Endometrial microvascular endothelial cells (primary cell): ENCODE results near the gene MPPED1. TPM values are rescaled to one million over a fixed set of nuclear protein-coding genes. Genes with fewer than 3 reads are reported as not detected.

Experiments used
- in situ Hi-C: cut with HindIII; loops from 2 replicates; pipeline ENCODE4 v1.10.0; 2017; ENCODE audit warnings: low sequenced_read_pairs, low pct_unique_long_range_greater_than_20kb; ENCODE audit errors: inconsistent ontology term
- total RNA-seq: library from RNA; depleted of rRNA; stranded (reverse); fragments of >200 nt; gene quantifications from one replicate; pipeline ENCODE4 v1.2.3, GENCODE V29; 2015; ENCODE audit errors: inconsistent ontology term

The MPPED1 gene
- total RNA-seq, 1 donor from 2014 or later: 0.19 TPM

DNA sequence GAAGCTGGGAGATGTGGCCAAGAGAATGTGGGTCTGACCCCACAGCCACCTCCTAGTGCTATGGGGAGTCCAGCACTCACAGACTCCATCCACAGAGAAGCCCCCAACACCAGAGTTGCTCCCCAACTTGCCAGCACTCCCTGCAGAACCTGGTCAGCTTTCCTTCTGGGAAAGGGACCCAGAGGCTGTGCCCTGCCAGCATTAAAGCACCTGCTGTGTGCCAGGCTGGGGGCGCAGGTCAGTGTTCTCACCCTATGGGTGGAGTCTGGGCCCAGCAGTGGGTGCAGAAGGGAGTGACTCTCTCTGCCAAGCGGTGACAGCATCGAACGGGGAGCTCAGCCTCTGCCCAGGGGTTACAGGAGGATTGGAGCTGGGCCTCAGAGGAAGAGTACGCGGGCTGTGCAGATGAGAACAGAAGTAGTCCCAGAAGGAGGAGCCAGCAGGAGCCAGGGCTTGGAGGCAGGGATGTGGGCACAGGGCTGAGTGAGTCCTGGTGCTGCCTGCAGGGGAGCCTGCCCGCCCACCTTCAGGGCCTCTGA is 114.4 kb downstream of the MPPED1 start:
- in situ Hi-C loops: no loop called here

DNA sequence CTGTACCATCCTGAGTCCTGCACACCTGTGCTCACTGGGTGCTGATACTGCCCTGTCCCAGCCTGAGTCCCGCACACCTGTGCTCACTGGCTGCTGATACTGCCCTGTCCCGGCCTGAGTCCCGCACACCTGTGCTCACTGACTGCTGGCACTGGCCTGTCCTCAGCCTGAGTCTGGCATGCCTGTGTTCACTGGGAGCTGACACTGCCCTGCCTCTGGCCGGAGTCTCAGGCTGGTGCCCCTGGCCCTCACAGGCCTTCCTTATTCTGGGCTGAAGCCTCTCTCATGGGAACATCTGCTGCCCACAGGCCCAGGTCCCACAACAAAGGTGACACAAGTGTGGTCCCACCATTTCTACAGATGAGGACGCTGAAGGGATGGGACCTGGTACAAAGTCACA is 115.1 kb downstream of the MPPED1 start:
- in situ Hi-C loops: no loop called here

DNA sequence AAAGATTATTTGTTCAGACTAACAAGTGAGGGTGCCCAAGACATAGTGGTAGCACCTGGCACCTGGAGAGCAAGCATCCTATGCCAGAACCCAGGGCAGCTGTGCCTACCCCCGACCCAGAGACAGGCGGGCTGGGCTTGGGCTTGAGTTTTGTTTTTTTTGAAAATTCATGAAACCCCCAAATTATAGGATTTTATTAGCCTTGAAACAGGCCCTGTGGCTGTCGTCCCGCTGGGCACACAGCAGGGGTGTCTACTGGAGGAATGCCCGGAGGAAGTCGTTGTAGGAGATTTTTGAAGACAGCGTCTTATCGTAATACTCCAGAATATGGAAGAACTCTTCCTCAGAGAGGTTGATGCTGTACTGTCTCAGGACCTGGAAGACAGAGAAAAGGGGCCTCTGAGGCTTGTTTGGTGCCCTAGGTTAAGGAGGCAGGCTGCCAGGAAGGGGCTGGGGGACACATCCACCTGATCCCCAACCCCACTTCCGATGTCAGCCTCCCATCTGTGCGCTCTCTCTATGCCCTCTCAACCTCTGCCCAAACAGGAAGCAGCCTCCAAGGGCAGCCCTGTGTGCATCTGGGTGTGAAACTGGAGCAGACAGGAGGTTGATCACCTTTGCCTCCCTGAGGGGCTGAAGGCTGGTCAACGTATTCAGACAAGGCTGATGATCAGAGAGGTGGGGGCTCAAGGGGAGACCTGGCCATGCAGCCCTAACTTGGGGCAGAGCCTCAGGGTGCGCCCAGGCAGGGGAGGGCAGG is 117.0 kb downstream of the MPPED1 start:
- in situ Hi-C loops: no loop called here

DNA sequence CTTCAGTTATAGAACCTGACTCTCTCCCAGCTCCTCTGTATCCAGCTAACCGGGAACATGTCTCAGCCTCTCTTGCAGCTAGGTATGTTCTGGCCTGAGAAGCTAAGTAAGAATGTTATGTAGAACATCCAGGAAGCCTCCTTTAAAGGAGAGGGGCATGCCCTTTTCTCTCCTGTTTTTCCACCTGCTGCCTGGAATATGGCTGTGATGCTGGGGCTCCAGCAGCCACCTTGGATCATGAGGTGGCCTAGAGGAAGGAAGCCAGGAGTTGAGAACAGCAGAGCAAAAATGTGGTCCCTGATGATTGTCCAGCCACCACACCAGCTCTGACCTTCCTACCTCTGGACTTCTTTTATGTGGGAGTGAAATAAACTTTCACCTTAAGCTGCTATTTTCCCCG is 117.6 kb downstream of the MPPED1 start:
- in situ Hi-C loops: no loop called here

DNA sequence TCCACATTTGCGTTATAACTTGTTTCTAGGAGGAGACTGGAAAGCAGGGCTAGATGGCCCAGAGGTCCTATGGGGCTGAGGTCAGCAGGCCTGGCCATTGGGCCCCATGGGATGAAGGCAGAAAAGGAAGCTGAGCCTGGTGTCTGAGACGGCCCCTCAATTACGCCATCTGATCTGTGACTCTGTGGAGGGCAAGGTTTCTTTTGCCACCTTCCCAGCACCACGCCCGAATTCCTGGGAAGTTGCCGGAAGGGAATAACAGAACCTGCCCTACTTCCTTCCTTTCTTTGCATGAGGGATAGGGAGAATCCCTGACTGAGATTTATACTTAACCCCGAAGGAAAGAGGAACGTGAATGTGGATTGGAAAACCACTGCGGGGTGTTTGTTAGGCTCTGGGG is 118.1 kb downstream of the MPPED1 start:
- in situ Hi-C loops: no loop called here

DNA sequence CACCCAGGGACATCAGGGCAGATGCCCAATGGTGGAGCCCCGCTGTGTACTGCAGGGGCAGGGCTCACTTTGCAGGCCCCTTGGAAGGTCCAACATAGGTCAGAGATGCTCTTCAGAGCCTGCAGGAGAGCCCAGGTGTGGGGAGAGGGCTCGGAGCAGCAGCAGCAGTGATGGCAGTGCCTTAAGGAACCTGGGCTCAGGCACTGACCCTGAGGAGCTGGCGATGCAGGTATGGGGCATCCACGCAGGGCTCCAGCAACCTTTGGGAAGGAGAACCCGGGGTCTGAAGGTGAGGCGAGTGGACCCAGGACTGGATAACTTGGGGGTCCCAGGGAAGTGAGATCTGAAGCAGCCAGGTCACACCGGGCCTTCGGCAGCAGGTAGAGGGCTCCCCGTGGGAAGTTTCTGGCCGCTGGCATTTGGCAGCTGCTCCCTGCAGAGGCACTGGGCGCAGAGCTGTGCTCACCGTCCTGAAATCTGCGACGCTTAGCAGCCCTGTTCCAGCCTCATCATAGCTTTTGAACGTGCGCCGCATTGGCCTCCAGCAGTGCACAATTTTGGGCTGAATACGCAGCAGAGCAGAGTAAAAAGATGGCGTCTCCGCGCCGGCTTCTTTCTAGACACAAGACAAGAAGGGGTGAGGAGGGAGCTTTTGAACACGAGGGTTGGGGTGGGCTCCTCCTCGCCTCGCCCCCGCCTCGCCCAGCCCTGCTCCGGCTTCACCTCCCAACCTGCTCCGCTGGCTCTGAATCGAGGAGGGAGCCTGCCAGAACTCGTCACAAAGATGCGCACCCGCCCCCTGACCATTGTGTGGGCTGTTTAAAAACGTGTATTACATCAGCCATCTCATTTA is 118.8 kb downstream of the MPPED1 start:
- in situ Hi-C loops: no loop called here

DNA sequence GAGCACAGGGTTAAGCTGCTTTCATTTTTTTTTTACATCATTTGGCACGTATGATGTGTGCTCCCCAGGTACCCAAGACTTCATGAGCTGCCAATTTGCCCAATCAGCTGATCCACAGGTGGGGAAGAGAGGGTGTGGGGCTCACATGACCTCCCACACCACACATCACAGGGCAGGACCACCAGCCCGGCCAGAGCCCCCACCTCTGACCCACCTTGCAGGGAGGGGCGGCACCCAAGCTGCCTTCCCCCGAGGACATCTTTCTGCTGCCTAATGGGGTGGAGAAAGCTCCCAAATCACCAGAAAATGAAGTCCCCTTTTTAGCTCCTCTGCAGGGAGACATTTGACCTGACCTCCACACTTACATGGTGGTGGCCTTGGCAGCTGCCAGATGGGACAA is 119.8 kb downstream of the MPPED1 start:
- in situ Hi-C loops: no loop called here

DNA sequence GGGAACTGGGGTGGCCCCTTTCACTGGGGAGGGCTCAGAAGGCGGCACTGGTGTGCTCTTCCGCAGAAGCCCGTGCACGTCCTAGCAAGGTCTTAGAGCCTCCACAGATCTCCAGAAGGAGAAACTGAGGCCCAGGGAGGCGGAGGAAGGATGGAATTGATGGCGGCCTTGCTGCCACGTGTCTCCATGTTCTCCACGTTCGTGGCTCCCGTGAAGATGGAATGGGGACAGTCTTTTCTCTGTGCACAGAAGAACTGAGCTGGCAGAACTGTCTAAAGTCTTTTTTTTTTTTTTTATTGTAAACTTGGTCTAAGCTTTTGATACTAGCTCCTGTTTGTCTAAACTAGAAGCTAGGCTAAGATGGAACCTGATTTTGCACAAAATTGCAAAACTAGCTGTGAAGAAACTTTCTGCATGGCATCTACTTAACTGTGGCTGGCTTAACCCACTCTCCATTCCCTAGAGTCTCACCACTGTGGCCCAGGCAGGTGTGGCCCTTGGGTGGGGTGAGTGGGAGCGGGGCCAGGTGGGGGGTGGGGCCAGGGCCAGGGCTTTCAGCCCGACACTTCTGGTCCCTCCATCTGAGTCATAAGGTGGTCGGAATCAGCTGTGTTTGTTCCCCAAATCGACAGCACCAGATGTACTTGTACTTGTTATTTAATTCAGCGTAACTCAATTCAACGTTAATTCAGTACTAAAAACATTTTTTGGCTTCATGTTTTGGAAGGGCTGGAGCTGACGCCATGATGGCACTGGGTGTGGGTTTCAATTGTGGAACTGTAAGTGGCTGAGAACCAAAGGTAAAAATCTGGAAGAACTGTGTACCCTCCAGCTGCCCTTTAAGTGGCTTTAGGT is 120.7 kb downstream of the MPPED1 start:
- in situ Hi-C loops: no loop called here

DNA sequence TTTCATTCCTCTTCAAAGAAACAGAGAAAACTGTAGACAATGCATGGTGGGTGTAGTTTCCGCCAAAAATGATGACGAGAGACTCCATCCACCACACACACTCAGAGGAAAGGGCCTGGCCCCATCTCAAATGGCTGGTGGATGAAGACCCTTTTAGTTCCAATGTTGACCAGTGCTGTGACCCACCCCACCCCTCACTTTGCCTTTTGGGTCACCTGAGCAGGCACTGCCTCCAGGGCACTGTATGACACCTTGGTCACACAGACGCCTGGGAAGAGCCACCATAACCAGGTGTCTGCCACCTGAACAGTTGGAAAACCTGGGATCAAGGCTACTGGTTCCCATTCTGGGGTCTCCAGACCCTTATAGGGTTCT is 121.3 kb downstream of the MPPED1 start:
- in situ Hi-C loops: no loop called here

DNA sequence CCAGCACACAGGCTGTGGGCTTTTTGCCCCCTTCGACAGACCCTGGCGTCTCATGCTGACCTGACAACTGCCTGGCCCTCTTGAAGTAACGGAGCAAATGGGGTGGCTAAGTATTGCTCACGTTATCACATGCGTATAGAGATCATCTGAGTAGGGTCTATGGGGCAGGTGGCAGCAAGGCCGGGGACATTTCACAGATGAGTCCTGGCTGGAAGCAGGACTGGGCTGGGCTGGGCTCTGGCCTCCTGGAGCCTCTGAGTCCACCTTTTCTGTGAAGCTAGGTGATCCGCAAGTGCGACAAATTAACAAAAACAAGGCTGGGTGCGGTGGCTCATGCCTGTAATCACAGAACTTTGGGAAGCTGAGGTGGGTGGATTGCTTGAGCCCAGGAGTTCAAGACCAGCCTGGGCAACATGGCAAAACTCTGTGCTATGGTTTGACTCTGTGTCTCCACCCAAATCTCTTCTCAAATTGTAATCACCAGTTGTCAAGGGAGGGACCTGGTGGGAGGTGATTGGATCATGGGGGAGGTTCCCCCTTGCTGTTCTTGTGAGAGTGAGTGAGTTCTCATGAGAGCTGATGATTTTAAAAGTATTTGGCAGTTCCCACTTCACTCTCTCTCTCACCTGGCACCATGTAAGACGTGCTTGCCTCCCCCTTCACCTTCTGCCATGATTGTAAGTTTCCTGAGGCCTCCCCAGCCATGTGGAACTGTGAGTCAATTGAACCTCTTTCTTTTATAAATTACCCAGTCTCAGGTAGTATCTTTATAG is 122.0 kb downstream of the MPPED1 start:
- in situ Hi-C loops: no loop called here

DNA sequence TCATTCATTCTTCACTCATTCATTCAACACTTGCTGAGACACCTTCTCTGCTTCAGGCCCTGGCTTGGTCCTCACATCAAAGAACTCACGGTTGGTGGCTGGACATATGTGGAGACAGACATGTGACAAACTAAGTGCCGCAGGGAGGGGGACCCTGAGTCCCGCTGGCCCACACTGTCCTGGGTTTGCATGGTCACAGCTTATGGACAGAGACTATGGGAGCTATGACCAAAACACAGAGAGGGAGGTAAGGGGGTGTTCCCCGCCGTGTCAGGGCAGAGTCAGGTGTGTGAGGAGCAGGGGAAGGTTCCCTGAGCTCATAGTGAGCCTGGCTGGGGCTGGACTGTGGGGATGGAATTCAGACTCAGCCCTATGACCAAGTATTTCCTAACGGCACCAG is 123.1 kb downstream of the MPPED1 start:
- in situ Hi-C loops: no loop called here

DNA sequence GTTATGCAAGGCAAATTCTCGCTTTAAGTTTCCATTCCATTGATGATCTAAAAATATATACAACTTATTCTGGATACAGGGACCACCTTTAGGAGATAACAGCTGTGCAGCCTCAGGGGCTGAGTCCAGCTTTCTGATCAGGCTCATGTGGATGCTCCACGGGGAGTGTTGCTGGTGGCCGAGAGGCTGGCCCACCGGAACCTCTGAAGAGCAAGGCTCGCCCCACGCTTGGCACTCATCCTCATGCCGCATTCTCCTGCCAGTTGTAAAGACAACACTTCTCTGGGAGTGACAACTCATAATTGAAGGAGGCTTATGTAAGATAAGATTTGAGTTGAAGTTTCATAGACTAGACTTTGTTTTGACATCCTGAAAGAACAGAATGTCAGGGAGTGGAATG is 123.5 kb downstream of the MPPED1 start:
- in situ Hi-C loops: no loop called here

DNA sequence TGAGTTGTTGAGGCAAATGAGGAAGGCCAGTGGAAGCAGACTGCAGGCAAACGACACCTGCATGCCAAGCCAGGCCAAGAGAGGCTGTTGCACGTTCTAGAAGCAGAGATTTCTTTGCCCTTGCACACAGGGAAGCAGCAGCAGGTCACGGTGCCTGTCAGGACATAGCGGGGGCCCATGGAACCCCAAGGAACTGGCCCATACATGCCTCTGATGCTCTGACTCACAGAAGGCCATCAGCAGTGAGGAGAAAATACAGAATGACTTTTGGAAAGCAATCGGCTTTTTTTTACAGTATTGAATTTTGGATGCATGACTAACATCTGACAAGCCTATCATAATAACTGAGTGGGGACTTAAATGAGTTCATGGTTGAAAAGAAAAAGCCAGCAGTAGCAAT is 123.9 kb downstream of the MPPED1 start:
- in situ Hi-C loops: no loop called here

DNA sequence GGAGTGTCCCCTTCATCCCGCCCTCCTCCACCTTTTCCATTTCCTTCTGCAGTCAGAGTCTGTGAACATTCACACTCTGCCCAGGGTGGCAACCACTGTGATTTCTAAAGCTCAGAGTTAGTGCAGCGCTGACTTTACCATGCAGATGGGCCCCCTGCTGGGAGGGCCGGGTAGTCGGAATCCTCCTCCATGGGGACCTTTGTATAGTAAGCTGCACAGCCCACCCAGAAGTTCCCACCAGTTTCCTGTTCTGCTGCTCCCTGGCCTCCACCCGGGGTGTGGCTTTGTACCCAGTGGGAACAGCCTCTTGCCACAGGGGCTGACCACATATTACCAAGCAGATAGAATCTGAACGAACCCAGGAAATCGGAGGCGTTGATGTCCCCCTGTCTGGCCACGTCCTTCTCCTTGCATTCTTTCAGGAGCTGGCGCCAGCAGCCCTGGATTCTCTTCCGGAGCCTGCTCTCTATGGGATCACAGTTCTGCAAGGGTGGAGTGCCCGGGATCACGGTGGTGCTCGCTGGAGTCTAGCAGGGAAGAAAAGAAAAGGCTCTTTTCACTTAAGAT is 125.3 kb downstream of the MPPED1 start:
- in situ Hi-C loops: no loop called here

DNA sequence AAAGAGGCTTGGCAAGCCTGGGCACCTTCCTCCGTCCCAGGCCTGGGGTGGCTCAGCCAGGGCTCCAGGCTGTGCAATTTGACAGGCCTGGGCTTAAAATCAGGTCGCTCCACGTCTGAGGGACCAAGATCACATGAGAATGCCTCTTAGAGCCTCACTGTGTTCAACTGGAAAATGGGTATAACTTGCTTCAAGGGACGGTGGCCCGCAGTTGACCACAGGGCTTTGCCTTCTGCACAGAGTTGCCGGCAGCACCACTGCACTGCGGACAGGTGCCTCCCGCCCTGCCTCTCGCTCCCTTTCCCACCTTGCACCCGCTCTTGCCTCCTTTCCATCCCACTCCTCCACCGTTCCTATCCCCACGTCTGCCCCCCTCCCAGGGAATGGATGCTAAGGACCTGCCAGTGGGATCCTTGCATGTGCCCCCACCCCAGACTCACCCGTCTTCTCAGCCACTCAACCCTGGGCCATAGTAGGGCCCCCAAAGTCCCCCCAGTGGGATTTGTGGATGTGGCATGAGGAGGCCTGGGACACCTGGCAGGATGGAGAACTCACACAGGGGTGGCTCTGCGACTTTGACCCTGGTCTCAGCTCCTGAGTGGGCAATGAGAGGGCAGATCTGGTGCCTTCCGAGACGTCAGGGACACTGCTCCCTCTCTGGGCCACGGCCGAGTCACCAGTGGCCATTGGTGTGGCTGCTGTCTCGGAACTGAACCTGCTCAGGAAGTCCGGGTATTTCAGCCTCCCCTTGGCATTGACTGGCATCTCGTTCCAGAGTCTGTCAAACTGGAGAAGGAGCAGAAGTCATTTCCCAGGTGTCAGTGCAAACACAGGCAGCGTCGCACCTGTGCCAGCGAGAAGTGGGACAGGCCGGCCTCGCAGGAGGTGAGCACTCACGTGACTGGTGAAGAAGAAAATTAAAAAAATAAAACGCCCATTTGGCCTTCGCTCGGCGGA is 128.0 kb downstream of the MPPED1 start:
- in situ Hi-C loops: no loop called here

DNA sequence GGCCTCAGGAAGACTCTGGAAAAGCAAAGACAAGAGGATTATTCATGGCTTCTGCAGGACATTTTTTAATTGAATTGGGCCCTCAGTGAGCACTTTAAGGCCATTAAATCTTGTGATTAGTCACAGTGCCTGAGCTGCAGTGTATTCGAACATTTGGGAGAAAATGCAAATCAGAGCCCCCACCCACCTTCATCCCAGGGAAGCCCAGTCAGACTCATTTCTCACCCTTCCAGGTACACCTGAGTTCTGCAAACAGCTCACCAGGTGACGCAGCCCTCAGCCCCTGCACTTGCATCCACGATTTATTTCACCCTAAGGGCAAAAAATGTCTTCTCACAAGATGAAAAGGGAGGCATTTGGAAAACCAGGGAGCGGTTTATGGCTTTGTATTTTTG is 128.7 kb downstream of the MPPED1 start:
- in situ Hi-C loops: no loop called here

DNA sequence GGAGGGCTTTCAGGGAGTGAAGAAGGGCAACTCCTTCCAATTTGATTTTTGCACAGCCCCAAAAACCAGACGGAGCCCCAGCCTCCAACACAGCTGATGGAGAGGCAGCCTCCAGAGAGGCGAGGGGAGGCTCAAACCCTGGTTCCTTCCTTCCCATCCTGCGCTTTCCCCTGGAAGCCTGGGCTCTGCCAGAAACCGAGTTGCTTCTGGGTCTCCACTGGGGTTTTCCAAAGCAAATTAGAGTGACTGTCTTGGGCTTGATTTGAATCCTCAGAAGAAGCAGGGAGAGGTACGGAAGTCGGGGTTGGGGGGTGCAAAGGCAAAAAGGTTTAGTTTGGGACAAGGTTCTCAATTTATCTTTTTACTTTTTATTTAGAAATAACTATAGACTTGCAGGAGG is 129.2 kb downstream of the MPPED1 start:
- in situ Hi-C loops: no loop called here
